Stimulated activated CD4-positive, alpha-beta T cell treated with anti-CD3 and anti-CD28 coated beads, Interleukin-4, amount 100 ng/mL, for 4 hours (primary cell): Measurements from ENCODE around the gene CYYR1.

ENCODE experiments used
- DNase-seq, 2 experiments: peaks; one replicate each; pipeline ENCODE4 v3.0.0-alpha.2; 2020

The CYYR1 gene

DNA sequence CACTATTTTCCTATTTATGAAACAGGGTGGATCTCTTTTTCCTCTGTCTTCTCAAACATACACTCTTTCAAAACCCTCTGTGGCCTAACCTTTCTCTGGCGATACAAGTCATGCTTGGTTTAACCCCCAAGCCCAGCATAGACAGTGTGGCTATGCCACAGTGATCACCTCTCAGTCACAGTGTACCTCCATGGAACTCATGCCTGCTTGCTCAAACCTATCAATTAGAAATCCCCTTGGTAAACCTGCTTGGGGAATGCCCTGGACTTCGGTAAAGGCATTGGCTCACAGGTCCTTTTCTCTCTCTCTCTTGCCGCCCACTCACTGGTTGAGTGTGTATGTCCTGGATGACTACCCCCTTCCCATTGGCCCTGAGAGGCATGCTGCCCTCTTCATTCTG is 147.5 kb downstream of the CYYR1 start:
- DNase-seq = no peak

DNA sequence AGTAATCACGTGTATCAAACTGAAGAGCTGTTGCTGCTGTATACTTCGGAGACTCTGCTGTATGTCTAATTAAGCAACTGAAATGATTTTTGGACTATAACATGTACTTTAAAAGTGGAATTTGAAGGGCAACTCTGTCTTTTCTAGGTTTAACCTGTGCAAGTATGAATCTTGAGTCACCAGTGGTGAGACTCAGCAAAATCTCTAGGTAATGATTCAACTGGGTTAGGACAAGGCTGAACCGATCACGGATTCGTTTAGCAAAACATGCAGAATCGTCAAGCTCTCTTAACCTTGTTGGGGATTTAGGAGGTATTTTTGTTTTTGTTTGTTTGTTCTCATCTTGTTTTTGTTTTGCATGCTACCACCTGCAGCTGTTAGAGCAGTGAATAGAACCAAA is 149.6 kb downstream of the CYYR1 start:
- DNase-seq = no peak

DNA sequence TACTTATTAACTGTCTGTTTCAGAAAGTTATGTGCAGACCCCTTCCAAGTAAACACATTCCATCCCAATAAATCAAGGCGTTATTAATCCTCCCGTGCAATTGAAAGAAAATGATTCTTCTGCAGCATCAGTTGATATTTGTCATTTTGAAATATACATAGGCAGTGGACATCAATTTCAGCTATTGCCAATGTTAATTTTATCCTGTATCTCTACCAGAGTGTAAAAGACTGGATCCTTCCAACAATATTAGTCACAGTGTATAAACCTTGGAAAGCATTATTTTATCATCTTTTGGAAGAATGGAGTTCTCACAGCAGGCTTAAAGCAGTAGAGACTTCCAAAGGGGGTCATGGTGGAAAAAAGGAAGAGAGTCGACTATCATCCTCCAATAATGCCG is 150.4 kb downstream of the CYYR1 start:
- no peak for DNase-seq

DNA sequence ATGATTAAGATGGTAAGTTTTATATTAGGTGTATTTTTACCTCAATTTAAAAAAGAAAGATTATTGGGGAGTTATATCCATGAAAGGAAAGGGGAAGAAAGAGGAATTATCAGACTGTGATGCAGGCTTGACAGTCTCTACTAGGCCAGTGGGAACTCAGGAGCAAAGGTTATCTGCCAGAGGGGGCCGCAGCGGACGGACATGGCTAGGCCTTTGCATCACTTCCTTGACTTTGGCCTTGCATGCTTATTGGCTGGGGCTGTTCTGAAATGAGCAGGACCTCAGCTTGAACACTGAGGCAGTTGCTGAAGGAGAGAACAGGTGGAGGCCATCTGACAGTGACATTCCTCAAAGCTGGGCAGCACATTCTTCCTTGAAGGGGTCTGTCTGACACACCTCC is 150.9 kb downstream of the CYYR1 start:
- DNase-seq = no peak

DNA sequence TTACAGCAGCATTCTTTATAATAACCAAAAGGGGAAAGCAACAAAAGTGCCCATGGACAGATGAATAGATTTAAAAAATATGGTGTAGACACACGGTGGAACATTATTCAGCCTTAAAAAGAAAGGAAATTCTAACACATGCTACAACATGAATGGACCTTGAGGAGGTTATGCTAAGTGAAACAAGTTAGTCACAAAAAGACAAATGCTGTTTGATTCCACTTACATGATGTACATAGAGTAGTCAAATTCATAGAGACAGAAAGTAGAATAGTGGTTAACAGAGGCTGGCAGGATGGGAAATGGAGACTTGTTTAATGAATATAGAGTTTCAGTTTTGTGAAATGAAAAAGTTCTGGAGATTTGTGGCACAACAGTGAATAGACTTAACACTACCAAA is 151.4 kb downstream of the CYYR1 start:
- no peak for DNase-seq
